ENCODE measurements around the gene HIPK4.

- TF ChIP-seq RAD21 (IDR thresholded peaks at IDR 0.05; ENCODE audit: low read length) (no peak), MAFK (IDR thresholded peaks at IDR 0.05; ENCODE audit: low read depth, low read length) (no peak), USF2 (IDR thresholded peaks at IDR 0.05; ENCODE audit: low read depth, low read length) (no peak), SMC3 (IDR thresholded peaks at IDR 0.05; ENCODE audit: low read depth, low read length) (no peak)
- TF ChIP-seq, protein P1, sequence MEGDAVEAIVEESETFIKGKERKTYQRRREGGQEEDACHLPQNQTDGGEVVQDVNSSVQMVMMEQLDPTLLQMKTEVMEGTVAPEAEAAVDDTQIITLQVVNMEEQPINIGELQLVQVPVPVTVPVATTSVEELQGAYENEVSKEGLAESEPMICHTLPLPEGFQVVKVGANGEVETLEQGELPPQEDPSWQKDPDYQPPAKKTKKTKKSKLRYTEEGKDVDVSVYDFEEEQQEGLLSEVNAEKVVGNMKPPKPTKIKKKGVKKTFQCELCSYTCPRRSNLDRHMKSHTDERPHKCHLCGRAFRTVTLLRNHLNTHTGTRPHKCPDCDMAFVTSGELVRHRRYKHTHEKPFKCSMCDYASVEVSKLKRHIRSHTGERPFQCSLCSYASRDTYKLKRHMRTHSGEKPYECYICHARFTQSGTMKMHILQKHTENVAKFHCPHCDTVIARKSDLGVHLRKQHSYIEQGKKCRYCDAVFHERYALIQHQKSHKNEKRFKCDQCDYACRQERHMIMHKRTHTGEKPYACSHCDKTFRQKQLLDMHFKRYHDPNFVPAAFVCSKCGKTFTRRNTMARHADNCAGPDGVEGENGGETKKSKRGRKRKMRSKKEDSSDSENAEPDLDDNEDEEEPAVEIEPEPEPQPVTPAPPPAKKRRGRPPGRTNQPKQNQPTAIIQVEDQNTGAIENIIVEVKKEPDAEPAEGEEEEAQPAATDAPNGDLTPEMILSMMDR (conservative IDR thresholded peaks at IDR 0.05; ENCODE audit: low read depth, low read length) = no peak
- TF ChIP-seq, protein P2, sequence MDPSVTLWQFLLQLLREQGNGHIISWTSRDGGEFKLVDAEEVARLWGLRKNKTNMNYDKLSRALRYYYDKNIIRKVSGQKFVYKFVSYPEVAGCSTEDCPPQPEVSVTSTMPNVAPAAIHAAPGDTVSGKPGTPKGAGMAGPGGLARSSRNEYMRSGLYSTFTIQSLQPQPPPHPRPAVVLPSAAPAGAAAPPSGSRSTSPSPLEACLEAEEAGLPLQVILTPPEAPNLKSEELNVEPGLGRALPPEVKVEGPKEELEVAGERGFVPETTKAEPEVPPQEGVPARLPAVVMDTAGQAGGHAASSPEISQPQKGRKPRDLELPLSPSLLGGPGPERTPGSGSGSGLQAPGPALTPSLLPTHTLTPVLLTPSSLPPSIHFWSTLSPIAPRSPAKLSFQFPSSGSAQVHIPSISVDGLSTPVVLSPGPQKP (IDR thresholded peaks at IDR 0.05; ENCODE audit: borderline replicate concordance, low read depth, low read length) = no peak
These were observed 24.2 kb downstream of the HIPK4 start for GRCh38 chr19:40365613-40366401.

All from IMR-90 (cell line).